ENCODE results near the gene LRCH1. TPM values are rescaled to one million over a fixed set of nuclear protein-coding genes. Genes with fewer than 3 reads are reported as not detected.
A peak's percentile ranks its signal among the peaks of the same experiment; 100 is the strongest.

The LRCH1 gene
- total and polyA plus RNA-seq, 8 donors = 16.1 to 30.5 (median 26.8) TPM

DNA sequence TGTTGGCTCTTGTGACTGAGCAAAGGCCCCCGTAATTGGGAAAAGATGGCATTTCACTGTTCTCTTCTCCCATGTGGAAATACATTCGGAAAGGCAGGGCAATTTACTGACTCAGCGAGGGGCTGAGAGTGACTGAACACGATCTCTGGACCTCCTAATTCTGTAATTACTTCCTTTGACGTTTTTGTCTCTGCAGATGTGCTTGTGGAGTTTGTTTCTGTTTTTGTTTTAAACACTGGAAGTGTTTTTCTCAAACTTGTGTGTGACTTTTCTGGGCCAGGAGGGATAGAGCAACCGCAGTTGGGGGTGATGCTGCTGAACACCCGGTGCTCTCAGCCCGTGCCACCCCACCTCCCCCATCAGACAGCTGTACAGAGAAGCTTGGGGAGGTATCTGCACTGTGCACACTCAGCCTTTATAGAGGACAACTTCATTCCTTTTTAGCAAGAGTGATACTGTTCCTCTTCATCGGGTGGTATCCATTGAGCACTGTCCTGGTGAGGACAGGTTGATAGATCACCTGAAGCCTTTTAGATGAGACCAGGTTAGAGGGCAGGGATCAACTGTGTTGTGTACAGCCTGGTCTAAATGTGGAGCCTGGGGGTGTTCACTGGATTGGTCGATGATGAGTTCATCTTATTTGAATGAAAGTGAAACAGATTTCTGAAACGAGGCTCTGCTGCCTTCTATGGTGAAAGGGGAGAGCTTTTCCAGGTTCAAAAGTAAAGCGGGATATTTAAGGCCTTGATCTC, 126.6 kb downstream of the LRCH1 start:
- intact Hi-C loops (cut with DNase I) = no loop called here
- Histone ChIP-seq H3K27me3 (no peaks in the 10 kb centered on the region), H3K9me3 (no peaks in the 10 kb centered on the region), H3K27ac (peak overlapping the region; percentile 46 to 76), H3K4me3 (no peak overlapping the region), H3K4me1 (peaks cover 12 to 40% of the 10 kb centered on the region in 2 donors), H3K36me3 (peaks cover 0 to 5% of the 10 kb centered on the region in 2 donors)
- ATAC-seq (peak; percentile 81), DNase-seq (no peak)
- TF ChIP-seq, protein P1, sequence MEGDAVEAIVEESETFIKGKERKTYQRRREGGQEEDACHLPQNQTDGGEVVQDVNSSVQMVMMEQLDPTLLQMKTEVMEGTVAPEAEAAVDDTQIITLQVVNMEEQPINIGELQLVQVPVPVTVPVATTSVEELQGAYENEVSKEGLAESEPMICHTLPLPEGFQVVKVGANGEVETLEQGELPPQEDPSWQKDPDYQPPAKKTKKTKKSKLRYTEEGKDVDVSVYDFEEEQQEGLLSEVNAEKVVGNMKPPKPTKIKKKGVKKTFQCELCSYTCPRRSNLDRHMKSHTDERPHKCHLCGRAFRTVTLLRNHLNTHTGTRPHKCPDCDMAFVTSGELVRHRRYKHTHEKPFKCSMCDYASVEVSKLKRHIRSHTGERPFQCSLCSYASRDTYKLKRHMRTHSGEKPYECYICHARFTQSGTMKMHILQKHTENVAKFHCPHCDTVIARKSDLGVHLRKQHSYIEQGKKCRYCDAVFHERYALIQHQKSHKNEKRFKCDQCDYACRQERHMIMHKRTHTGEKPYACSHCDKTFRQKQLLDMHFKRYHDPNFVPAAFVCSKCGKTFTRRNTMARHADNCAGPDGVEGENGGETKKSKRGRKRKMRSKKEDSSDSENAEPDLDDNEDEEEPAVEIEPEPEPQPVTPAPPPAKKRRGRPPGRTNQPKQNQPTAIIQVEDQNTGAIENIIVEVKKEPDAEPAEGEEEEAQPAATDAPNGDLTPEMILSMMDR (IDR thresholded peaks at IDR 0.05) = no peak

DNA sequence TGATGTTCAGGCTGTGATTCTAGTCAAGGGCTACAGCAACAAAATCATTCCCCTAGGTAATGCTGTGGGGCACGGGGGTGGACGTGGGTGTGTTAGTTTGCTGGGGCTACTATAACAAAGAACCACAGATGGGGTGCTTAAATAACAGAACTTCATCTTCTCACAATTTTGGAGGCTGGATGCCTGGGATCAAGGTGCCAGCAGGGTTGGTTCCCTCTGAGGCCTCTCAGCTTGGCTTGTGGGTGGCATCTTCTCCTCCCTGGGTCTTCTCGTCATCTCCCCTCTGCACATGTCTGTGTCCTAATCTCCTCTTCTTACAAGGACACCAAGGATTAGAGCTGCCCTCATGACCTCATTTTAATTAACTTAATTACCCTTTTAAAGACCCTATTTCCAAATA, 129.0 kb downstream of the LRCH1 start:
- intact Hi-C loops (cut with DNase I) = no loop called here
- DNase-seq (no peak), ATAC-seq (no peak)
- peaks cover 18 to 42% of the 10 kb centered on the region in 2 donors for H3K4me1 ChIP-seq
- no peaks in the 10 kb centered on the region for H3K9me3 ChIP-seq
- TF ChIP-seq, protein P1 (IDR thresholded peaks at IDR 0.05) = no peak
- H3K36me3 ChIP-seq = peaks cover 0 to 5% of the 10 kb centered on the region in 2 donors
- no peak overlapping the region for H3K27ac ChIP-seq
- H3K27me3 ChIP-seq = no peaks in the 10 kb centered on the region
- no peak overlapping the region for H3K4me3 ChIP-seq

DNA sequence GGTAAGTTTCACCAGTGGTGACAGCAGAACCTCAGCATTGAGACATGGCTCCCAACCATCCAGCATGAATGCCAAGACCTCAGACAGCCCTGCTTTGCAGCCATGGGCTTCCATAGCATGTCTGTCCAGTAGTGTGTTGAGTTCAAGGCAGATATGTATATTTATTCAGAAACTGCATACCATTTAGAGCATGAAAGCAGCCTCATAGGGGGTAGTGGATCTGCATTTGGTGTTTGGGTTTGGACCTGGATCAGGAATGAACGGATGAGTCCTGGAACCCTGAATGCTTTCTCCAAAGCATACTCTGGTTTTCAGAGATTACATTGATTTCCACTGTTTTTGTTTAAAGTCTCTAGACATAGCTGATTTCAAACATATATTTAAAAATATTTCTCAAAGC, 129.7 kb downstream of the LRCH1 start:
- DNase-seq (no peak), ATAC-seq (no peak)
- Histone ChIP-seq H3K4me1 (peaks cover 21 to 46% of the 10 kb centered on the region in 2 donors), H3K9me3 (no peaks in the 10 kb centered on the region), H3K4me3 (no peak overlapping the region), H3K36me3 (peaks cover 0 to 5% of the 10 kb centered on the region in 2 donors), H3K27me3 (no peaks in the 10 kb centered on the region), H3K27ac (no peak overlapping the region)
- TF ChIP-seq, protein P1 (IDR thresholded peaks at IDR 0.05) = no peak
- intact Hi-C loops (cut with DNase I) = no loop called here

DNA sequence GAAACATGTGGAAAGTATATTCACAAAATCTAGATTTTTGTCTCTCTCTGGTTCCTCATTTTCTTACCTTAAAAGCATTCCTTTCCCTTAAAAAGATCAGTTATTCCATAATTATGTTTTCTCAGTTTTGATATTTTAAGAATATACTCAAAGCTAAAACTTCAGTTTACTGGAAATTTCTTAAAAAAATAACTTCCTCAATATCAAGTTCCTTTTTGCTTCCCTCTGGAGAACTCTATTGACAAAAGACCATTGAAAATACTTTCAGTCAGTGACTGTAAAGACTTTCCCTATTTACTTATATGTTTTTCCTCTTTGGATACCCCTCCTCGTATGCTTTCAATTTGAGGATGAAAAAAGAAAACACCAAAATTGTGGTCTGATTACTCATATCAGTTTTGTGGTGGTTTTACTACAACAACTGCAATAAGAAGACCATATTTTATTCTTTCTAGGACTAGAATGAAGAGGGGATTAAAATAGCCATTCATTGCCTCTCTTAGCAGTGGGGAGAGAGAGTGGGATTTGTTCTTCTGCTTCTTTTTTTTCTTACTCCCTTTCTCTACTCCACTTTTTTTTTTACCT, 130.8 kb downstream of the LRCH1 start:
- DNase-seq (no peak), ATAC-seq (no peak)
- no peak overlapping the region for H3K4me3 ChIP-seq
- no peaks in the 10 kb centered on the region for H3K9me3 ChIP-seq
- peaks cover 0 to 5% of the 10 kb centered on the region in 2 donors for H3K36me3 ChIP-seq
- no peaks in the 10 kb centered on the region for H3K27me3 ChIP-seq
- intact Hi-C loops (cut with DNase I) = no loop called here
- TF ChIP-seq, protein P1 (IDR thresholded peaks at IDR 0.05) = no peak
- H3K4me1 ChIP-seq = peaks cover 28 to 53% of the 10 kb centered on the region in 2 donors
- H3K27ac ChIP-seq = peak overlapping the region in 1 of 2 donors; percentile 24

DNA sequence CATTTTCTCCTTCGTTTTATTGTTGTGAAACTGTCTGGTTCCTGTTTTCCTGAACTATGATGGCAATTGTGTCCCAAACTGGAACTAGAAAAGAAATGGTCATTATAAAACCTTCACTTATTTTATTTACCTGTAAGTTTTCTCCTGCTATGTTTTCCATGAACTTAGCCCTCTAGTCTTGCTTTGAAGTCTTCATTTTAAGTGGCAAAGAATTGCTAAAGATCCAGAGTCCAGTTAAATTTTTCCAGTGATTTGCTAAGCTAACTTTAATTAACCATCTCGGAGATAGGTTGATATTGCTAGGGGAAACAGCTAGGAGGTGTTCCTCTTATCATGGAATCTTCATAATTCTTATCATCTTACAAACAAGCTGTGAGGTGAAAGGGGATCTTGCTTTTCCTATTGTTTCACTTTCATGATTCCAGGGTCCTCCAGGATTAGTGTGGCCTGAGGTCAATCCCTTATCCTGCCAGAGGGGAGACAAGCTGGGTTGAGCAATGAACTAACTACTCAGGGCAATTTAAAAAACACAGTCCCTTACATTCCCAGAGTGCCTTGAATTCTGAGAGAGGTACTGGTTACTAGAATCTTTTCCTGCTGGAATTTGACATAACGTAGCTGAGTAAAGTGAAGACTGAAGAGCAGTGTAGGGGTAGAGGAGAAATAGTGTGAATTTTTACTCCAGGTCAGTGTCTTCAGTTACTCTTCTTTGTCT, 131.5 kb downstream of the LRCH1 start:
- H3K4me1 ChIP-seq = peaks cover 28 to 47% of the 10 kb centered on the region in 2 donors
- H3K27me3 ChIP-seq = no peaks in the 10 kb centered on the region
- peaks cover 0 to 5% of the 10 kb centered on the region in 2 donors for H3K36me3 ChIP-seq
- intact Hi-C loops (cut with DNase I) = no loop called here
- H3K4me3 ChIP-seq = no peak overlapping the region
- H3K9me3 ChIP-seq = no peaks in the 10 kb centered on the region
- DNase-seq (no peak), ATAC-seq (no peak)
- TF ChIP-seq, protein P1 (IDR thresholded peaks at IDR 0.05) = no peak
- peak overlapping the region in 1 of 2 donors; percentile 24 for H3K27ac ChIP-seq

All from left lung (tissue), 10 donors.